HG03342 (cell line): ENCODE results near the gene KREMEN1.
"Not testable (repeated sequence)": the region's sequence is repeated elsewhere in the genome, so short reads cannot be mapped to it uniquely, and the experiment has no call there.

Experiments used
- ATAC-seq: cut with Tn5 transposase; IDR thresholded peaks from one replicate; pipeline ENCODE4 v1.9.1; 2021; ENCODE audit warnings: mild to moderate bottlenecking, moderate library complexity; ENCODE audit not compliant: unreplicated experiment

Gene KREMEN1

GRCh38 chr22:29078036-29078868, 5.4 kb downstream of the KREMEN1 start:
- ATAC-seq, result no peak

GRCh38 chr22:29078869-29079207, 6.0 kb downstream of the KREMEN1 start:
- ATAC-seq, result no peak

GRCh38 chr22:29079218-29079901, 6.5 kb downstream of the KREMEN1 start:
- ATAC-seq, result no peak

DNA sequence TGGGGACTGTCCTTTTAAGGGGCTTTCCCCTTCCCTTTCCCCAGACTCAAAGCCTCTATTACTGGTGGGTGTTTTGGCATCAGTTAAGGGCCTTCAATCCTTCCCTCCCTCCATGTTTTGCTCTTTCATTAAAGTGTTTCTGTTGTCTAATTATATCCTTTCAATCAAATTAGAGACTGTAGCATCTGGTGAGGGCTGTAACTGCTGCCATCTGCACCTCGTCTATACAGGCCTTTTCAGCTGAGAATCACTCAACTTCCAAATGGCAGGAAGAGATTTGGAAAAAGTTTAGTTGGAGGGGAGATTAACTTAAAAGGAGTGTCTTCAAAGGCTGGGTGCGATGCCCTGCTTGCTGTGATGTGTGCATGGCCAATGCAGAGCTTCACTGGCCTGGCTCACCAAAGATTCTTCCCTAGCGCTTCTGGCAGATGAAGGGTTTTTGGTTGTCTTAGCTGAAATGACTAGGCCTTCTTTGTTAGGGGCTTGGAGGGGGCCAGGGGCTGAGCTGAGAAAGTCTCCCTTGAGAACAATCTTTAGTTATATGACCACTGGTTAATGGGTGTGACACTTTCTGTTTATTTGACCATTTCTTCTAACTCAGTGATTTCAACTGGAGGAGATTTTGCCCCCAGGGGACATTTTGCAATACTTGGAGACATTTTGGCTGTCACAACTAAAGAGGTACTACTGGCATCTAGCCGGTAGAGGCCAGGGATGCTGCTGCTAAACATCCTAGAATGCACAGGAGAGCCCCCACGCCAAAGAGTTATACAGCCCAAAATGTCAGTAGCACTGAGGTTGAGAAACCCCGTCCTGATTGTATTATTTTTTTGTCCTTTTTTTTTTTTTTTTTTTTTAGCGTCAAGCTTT, 7.5 kb downstream of the KREMEN1 start:
- ATAC-seq, result no peak

GRCh38 chr22:29081517-29082236, 8.8 kb downstream of the KREMEN1 start:
- ATAC-seq, result no peak

DNA sequence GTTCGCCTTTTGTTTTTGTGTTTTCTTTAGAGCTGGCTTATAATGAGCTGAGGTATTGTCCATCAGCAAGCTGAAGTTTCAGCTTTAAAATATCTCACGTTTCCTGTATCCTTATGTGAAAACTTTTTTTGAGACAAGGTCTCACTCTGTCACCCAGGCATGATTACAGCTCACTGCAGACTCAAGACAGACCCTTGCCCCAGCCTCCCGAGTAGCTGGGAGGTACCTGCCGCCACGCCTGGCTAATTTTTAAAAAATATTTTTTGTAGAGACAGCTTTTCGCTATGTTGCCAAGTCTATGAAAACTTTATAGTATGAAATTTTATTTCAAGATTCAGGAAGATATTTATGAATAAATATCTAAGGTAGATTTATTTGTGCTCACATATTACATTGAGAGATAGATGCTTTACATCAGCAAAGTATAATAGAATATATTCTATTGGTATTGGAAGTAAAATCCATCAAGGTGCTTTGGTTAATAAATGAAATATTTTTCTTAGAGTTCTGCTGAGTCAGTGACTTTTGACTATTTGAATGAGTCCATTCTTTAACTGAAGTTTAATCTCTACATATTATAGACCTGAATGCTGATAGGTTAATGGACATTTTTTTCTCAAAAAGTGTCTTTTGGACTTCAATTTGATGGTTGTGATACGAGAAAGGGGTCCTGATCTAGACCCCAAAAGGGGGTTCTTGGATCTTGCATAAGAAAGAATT, 10.2 kb downstream of the KREMEN1 start:
- no peak for ATAC-seq

DNA sequence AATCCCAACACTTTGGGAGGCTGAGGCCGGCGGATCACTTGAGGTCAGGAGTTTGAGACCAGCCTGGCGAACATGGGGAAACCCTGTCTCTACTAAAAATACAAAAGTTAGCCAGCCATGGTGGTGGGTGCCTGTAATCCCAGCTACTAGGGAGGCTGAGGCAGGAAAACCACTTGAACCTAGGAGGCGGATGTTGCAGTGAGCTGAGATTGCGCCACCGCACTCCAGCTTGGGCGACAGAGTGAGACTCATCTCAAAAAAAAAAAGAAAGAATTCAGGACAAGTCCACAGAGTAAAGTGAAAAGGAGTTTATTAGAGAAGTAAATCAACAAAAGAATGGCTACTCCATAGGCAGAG, 10.7 kb downstream of the KREMEN1 start:
- not testable (repeated sequence) for ATAC-seq

DNA sequence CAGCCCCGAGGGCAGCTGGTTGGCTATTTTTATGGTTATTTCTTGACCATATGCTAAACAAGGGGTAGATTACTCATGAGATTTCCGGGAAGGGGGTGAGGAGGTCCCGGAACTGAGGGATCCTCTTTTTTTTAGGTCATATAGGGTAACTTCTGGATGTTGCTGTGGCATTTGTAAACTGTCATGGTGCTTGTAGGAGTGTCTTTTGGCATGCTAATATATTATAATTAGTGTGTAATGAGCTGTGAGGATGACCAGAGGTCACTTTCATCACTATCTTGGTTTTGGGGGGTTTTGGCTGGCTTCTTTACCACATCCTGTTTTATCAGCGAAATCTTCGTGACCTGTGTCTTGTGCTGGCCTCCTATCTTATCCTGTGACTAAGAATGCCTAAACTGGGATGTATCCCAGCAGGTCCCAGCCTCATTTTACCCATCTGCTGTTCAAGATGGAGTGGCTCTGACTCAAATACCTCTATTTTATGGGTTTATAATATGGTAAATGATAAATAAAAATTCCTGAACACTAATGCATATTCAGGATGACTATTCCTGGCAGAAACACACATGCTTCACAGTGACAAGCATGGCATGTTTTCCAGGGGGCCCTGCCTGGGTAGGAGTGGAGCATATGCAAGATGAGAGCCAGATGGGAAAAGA, 11.2 kb downstream of the KREMEN1 start:
- no peak for ATAC-seq

GRCh38 chr22:29087012-29087411, 14.2 kb downstream of the KREMEN1 start:
- no peak for ATAC-seq

- ATAC-seq, result no peak
Measured at GRCh38 chr22:29088809-29089208, 16.0 kb downstream of the KREMEN1 start.

DNA sequence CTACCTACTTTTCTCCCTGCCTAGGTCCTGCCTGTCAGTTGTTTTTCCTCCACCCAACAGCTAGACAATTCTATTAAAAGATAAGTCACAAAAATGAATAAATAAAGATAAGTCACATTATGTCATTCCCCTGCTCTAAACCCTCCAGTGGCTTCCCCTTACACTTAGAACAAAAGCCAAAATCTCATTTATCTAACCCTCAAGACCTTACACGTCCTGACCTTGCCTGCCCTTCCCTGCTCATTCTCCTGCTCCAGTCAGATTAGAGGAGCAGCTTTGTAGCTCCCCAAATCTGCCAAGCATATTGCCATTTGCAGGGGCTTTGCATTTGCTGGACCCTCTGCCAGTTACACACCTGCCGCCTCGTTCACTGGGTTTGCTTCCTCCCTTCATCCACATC, 16.7 kb downstream of the KREMEN1 start:
- ATAC-seq, result no peak

- ATAC-seq, result no peak
Measured at GRCh38 chr22:29090039-29090438, 17.2 kb downstream of the KREMEN1 start.

- ATAC-seq, result no peak
Measured at GRCh38 chr22:29092243-29092642, 19.4 kb downstream of the KREMEN1 start.

DNA sequence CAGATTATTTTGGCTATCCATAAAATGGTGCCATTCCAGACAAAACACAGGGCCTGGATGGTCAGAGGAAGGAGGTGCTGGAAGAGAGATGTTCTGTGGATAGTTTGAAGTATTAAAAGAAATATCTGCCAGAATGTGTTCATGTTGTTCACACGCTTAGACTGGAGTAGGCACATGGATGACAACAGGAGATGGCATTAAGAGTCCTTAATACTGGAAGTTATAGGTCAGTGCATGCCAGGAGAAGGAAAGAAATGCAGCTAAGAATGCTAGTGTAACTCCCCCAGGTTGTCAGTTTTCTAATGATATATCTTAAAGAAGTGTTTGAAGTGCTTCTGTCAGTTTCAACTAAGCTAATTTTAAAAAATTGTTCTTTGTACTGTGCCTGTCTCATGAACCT, 20.2 kb downstream of the KREMEN1 start:
- no peak for ATAC-seq

DNA sequence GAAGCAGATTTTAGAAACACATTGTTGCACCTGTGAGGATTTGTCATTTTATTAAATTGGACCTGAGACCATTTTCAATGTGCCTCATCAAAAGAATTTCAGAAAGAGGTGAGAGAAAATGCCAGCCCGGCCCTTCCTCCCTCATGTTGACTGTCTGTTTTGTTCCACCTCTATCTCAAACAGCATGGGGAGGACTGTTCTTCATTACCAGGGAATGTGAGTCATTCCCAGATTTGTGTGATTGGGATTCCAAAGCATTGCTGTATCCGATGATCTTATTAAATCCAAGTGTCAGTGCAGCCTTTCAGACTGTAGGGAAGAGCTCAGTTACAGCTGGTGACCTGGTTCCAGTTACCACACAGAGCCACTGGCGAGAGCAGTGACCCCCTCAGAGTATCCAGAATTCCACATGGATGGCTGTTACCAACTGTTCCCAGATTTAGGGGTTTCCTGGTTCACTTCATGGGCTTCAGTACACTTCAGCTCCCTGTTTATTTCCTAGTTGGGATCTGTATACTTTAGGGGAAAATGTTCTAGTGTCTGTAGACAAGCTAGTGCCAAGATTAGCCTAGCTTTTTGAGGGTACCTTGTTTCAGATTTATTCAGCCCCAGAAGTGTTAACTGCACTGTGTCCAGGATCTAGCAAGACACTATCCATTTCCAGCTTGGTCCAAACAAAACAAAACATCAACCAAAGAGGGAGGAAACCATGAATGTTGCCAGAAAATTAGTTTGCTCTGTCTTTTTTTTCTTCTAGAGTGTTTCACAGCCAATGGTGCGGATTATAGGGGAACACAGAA, 20.9 kb downstream of the KREMEN1 start:
- ATAC-seq, result no peak

DNA sequence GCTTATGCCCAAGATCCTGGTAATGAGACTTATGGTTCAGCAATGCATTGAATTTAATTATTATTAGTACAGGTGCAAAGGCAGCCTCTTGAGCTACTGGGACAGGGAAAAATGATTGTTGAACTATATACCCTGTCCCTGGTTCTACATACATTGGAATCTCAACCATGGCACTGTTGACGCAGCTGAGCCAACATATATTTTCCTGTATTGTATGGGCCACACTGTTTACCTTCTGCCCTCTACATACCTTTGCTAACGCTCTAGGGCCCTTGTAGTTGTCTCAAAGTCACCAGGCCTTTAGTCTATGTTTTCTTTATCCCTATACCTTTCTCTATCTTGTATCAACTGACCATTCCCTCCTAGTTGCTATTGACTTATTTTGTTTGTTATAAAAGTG, 22.6 kb downstream of the KREMEN1 start:
- no peak for ATAC-seq

GRCh38 chr22:29096736-29097669, 24.2 kb downstream of the KREMEN1 start:
- no peak for ATAC-seq

DNA sequence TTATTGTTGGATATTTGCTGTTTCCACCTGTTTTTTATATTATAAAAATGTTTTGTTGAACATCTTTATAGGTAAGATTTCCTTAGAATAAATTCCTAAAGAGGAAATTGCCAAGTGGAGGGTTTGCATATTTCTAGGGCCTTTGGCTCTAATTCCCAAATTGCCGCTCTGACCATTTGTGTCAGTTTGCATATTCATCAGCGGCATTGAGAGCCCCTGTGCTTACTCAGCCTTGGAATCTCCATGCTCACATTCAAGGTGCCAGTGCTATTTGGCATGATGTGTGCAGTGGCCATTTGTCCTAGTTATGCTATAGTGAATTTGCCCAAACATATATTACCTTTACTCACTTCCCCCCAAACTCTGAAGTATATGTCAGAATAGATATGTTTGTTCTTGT, 25.5 kb downstream of the KREMEN1 start:
- ATAC-seq, result no peak
